ENCODE measurements around the gene DCDC2C.

DNA sequence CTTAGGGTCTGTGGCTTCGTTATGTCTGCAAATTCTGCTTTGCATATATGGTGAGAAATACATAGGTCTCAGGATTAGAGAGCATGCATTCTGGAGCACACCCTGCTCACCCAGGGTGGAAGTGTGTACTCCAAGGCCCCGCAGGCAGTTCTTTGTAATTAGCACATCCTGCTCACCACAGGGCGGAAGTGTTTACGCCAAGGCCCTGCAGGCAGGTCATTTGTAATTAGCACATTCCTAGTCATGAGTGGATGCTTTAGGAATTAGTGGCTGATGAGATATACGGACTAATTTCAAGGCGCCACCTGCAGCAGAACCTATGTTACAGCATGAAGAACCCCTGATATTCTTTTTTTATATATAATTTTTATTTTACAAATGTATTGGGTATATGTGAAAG lies 41.1 kb upstream of the DCDC2C start:
- TF ChIP-seq, protein P1, sequence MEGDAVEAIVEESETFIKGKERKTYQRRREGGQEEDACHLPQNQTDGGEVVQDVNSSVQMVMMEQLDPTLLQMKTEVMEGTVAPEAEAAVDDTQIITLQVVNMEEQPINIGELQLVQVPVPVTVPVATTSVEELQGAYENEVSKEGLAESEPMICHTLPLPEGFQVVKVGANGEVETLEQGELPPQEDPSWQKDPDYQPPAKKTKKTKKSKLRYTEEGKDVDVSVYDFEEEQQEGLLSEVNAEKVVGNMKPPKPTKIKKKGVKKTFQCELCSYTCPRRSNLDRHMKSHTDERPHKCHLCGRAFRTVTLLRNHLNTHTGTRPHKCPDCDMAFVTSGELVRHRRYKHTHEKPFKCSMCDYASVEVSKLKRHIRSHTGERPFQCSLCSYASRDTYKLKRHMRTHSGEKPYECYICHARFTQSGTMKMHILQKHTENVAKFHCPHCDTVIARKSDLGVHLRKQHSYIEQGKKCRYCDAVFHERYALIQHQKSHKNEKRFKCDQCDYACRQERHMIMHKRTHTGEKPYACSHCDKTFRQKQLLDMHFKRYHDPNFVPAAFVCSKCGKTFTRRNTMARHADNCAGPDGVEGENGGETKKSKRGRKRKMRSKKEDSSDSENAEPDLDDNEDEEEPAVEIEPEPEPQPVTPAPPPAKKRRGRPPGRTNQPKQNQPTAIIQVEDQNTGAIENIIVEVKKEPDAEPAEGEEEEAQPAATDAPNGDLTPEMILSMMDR (conservative IDR thresholded peaks at IDR 0.05; ENCODE audit: low read depth, low read length) = peak; percentile 43
- TF ChIP-seq EZH2 (IDR thresholded peaks at IDR 0.05; ENCODE audit: borderline replicate concordance, low read depth, low read length, poor library complexity, severe bottlenecking) = no peak

Data from A673 (cell line).